Activated CD8-positive, alpha-beta memory T cell treated with anti-CD3 and anti-CD28 coated beads, Interleukin-2, amount 50 U/mL, for 24 hours (primary cell): ENCODE results near the gene WDR13.
"Not testable (repeated sequence)": the region's sequence is repeated elsewhere in the genome, so short reads cannot be mapped to it uniquely, and the experiment has no call there.

ENCODE experiments used
- DNase-seq: peaks from one replicate; pipeline ENCODE4 v3.0.0-alpha.2; 2020; ENCODE audit errors: extremely low read depth

The WDR13 gene

GRCh38 chrX:48597353-48598264 lies at the start of gene WDR13:
Gene WDR13, plus strand, starts transcription at chrX:48597492. Its CDS starts 505 bp downstream, at chrX:48597997.
- DNase-seq, result peak; percentile 67

- no peak for DNase-seq
Observed at GRCh38 chrX:48548871-48549270, 48.4 kb upstream of the WDR13 start.

DNA sequence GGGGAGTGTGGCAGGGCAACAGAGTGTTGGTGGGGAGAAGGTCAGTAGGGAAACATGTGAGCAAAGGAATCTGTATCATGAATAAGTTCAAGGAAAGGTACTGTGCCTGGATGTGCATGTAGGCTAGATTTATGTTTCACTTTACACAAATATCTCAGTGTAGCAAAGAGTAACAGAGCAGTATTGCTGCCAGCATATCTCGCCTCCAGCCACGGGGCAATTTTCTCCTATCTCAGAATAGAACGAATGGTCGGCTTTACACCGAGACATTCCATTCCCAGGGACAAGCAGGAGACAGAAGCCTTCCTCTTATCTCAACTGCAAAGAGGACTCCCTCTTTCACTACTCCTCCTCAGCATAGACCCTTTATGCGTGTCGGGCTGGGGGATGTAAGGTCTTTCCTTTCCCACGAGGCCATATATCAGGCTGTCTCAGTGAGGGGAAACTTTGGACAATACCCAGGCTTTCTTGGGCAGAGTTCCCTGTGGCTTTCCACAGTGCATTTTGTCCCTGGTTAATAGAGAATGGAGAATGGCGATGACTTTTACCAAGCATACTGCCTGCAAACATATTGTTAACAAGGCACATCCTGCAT lies 41.5 kb upstream of the WDR13 start:
- DNase-seq, result not testable (repeated sequence)

GRCh38 chrX:48558271-48558670 lies 39.0 kb upstream of the WDR13 start:
- DNase-seq, result no peak

DNA sequence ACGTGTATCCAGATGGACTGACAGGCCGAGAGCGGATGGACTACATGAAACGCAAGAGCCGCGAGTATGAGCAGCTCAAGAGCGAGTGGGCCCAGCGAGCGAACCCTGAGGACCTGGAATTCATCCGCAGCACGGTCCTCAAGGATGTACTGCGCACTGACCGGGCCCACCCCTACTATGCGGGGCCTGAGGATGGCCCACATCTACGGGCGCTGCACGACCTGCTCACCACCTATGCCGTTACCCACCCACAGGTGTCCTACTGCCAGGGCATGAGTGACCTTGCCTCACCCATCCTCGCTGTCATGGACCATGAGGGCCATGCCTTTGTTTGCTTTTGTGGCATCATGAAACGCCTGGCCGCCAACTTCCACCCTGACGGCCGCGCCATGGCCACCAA lies 37.7 kb upstream of the WDR13 start:
- DNase-seq, result no peak

DNA sequence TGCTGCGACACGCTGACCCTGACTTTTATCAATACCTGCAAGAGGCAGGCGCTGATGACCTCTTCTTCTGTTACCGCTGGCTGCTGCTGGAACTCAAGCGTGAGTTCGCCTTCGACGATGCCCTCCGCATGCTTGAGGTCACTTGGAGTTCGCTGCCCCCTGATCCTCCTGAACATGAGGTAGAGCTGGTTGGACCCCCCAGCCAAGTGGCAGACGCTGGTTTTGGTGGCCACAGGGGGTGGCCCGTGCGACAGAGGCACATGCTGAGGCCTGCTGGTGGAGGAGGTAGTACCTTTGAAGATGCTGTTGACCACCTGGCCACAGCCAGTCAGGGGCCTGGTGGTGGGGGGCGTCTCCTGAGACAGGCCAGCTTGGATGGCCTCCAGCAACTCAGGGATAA lies 37.2 kb upstream of the WDR13 start:
- DNase-seq, result no peak

DNA sequence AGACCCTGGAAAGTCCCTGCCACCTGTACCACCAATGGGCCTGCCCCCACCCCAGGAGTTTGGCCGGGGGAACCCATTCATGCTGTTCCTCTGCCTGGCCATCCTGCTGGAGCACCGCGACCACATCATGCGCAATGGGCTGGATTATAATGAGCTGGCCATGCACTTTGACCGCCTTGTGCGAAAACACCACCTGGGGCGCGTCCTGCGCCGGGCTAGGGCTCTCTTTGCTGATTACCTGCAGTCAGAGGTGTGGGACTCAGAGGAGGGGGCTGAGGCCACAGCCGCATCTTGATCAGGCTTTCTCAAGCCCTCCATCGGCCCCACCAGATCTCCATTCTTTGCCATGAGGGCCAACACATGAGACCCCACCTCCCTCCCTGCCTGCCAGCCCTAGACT lies 36.6 kb upstream of the WDR13 start:
- no peak for DNase-seq

- DNase-seq, result no peak
Observed at GRCh38 chrX:48569958-48570357, 27.3 kb upstream of the WDR13 start.

GRCh38 chrX:48573690-48574269 lies 23.5 kb upstream of the WDR13 start:
- DNase-seq, result no peak

- DNase-seq, result peak; percentile 80
Observed at GRCh38 chrX:48574270-48575266, 22.7 kb upstream of the WDR13 start, which contains the start of gene RBM3. Gene RBM3, plus strand, starts transcription at chrX:48574484. Its CDS starts 697 bp downstream, at chrX:48575181.

GRCh38 chrX:48575642-48576041 lies 21.6 kb upstream of the WDR13 start:
- no peak for DNase-seq

- DNase-seq, result no peak
Observed at GRCh38 chrX:48576108-48576507, 21.2 kb upstream of the WDR13 start.

DNA sequence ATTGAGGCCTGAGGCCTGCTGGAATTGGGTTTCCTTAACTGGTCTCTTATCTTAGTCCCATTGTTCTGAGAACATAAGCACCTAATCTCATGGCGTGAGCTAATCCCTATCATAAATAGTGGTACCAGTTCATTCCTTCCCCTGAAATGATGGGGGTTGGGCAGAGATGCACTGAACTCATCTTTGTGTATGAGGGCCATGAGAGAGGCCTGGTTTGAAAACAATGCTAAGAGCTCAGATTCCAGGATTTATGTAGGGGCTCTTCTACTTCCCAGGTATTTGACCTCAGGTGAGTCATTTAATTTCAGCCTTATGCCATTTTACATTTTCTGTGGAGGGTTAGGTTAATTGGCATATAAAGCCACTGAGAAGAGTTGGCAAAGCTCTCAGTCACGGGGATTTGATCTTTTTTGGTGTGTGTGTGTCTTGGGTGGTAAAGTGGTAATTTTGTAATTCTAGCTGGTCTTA lies 18.6 kb upstream of the WDR13 start:
- no peak for DNase-seq

DNA sequence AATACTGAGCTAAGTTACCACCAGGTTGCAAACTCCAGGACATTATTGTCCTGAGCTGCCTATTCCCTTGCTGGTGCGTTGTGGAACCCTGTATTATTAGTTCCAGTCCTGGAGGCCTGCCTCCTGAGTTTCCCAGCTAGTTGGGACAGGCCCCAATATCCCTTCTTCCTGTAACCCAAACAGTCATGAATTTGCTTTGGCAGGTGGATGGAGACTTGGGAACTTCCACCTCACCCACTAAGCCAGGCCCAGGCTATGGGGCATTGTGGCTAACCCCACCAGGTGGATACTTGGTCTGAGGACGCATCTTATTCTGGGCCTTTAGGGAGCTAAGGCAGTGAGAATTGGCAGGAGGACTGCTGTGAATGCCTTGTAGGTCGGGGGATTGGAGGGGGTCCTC lies 18.0 kb upstream of the WDR13 start:
- no peak for DNase-seq

DNA sequence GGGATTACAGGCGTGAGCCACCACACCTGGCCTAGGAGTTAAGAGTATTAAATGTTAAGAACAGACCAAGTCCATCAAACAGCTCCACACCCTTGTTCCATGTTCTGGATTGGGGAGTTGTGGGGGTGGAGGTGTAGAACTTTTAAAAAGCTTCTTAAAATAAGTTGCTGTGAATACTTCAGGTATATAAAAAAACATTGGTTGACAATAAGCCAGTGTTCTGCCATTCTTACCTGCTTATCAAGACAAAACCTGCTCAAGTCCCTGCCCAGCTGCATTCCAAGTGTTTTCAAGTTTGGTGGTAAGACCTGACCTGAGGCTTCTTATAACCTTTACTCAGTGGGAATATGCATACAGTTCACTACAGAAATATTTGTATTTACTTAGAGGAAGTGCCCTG lies 16.6 kb upstream of the WDR13 start:
- DNase-seq, result no peak

- DNase-seq, result no peak
Observed at GRCh38 chrX:48584698-48585097, 12.6 kb upstream of the WDR13 start.

DNA sequence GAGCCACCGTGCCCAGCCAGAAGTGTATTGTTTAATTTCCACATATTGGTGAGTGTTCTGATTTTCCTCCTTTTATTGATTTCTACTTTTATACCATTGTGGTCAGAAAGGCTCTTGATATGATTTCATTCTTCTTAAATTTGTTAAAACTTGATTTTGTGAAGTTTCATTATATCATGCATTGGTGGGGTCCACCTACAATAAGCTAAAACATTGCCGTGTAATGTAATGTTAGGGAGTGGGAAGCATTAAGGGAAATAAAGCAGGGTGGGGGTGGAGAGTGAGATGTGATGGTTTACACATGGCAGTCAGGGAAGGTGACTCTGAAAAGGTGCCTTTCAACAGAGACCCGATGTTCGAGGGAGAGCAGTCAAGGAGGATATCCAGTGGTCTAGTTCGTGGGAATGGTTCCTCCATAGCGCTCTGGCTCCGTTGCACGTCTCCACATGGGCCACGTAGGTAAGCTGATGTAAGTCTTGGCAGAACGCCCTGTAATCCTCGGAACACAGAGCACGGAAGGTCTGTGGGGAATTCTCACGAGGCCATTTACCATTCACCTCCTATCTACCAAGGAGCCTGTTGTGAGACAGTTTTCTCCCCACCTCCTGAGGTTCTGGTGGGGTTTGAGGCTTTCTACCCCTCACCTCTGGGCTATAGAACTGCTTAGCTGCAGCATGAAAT lies 7.7 kb upstream of the WDR13 start:
- DNase-seq, result no peak

- no peak for DNase-seq
Observed at GRCh38 chrX:48590203-48591103, 6.8 kb upstream of the WDR13 start.

GRCh38 chrX:48591255-48591791 lies 6.0 kb upstream of the WDR13 start:
- DNase-seq, result no peak

DNA sequence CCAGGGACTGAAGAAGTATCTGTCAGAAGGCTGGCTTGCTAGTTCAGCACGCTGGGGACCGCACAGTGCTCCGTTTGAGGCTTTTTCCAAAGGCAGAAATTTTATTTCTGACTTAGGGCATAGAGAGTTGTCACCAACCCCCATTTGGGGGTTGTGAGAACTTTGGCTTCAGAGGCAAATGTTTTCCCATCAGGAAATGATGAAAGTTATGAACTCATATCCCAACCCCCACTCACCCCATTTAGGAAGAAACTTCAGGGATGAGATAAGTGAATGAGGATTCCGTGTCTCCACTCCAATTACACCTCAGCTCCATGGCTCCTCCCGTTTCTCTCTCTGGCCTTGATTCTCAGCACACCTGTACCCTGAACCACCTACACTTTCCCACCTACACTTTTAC lies 4.3 kb upstream of the WDR13 start:
- DNase-seq, result no peak
